ENCODE data around the gene MEIS2. TPM values are rescaled to one million over a fixed set of nuclear protein-coding genes. Genes with fewer than 3 reads are reported as not detected.

Gene MEIS2
- total RNA-seq, 6 donors from 2014 or later = 13.7 to 53.4 (median 21.4) TPM

DNA sequence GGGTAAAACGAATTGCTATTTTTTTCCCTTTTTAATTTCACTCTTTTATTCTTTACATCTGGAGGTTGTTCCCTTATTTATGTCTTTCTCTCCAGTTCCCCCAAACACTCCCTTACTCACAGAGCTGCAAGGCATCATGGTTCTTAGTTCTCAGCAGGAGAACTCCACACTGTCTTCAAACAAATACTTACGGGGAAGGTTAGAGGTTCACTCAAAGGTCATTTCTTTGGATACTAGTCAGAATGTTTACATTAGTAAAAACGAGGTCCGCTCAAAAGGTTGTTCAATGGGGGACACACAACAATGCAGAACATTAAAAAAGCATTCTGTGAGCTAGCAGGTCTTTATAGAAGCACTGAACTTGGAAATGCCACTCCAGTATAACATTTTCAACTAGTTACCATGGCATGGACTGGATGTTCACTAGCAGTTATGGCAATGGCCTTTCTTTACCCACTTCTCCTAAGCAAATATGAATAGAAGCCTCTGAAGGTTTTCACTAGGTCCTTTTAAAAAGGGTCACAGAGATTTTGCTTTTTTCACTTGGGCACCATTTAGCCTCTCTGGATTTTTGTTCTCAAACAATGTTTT lies 201.7 kb downstream of the MEIS2 start:
- no peak overlapping the region for H3K4me3 ChIP-seq
- H3K4me1 ChIP-seq = peaks cover 0 to 5% (median 0%) of the 10 kb centered on the region in 4 donors
- no peaks in the 10 kb centered on the region for H3K9me3 ChIP-seq
- 51 to 52% methylated on average over 4 of the region's 4 CpGs for WGBS, 2 donors
- ATAC-seq (ENCODE audit: low FRiP score in 2 of 2) (no peak), DNase-seq (no peak)
- TF ChIP-seq CTCF (IDR thresholded peaks at IDR 0.05) (no peak), EP300 (IDR thresholded peaks at IDR 0.05) (no peak), POLR2AphosphoS5 (IDR thresholded peaks at IDR 0.05) (no peak), POLR2A (IDR thresholded peaks at IDR 0.05) (no peak)
- H3K27me3 ChIP-seq = no peaks in the 10 kb centered on the region
- peaks cover 0 to 12% (median 0%) of the 10 kb centered on the region in 4 donors for H3K36me3 ChIP-seq
- H3K27ac ChIP-seq = no peak overlapping the region

GRCh38 chr15:36897834-36898233 lies 202.5 kb downstream of the MEIS2 start:
- no peak for DNase-seq
- Histone ChIP-seq H3K9me3 (no peaks in the 10 kb centered on the region), H3K36me3 (peaks cover 0 to 12% (median 0%) of the 10 kb centered on the region in 4 donors), H3K4me1 (no peaks in the 10 kb centered on the region), H3K4me3 (no peak overlapping the region), H3K27ac (no peak overlapping the region), H3K27me3 (no peaks in the 10 kb centered on the region)
- WGBS, 2 donors = 82 to 85% methylated on average over 3 of the region's 3 CpGs
- no peak for TF ChIP-seq POLR2A (IDR thresholded peaks at IDR 0.05)
- no peak for TF ChIP-seq CTCF (IDR thresholded peaks at IDR 0.05)
- no peak for TF ChIP-seq EP300 (IDR thresholded peaks at IDR 0.05)
- TF ChIP-seq POLR2AphosphoS5 (IDR thresholded peaks at IDR 0.05) = no peak
- ATAC-seq (ENCODE audit: low FRiP score in 2 of 2) = no peak

- TF ChIP-seq POLR2AphosphoS5 (IDR thresholded peaks at IDR 0.05) (no peak), POLR2A (IDR thresholded peaks at IDR 0.05) (no peak), CTCF (IDR thresholded peaks at IDR 0.05) (no peak), EP300 (IDR thresholded peaks at IDR 0.05) (no peak)
- DNase-seq (no peak), ATAC-seq (ENCODE audit: low FRiP score in 2 of 2) (no peak)
- H3K27ac ChIP-seq = no peak overlapping the region
- no peaks in the 10 kb centered on the region for H3K9me3 ChIP-seq
- H3K4me3 ChIP-seq = no peak overlapping the region
- H3K27me3 ChIP-seq = no peaks in the 10 kb centered on the region
- H3K36me3 ChIP-seq = peaks cover 0 to 14% (median 0%) of the 10 kb centered on the region in 4 donors
- WGBS, 2 donors = 63 to 77% methylated on average over 3 of the region's 3 CpGs
- no peaks in the 10 kb centered on the region for H3K4me1 ChIP-seq
These were observed 203.4 kb downstream of the MEIS2 start for GRCh38 chr15:36896949-36897348.

- Histone ChIP-seq H3K27ac (no peak overlapping the region), H3K27me3 (peaks cover 0 to under 1% (median 0%) of the 10 kb centered on the region in 4 donors), H3K36me3 (peaks cover 0 to 15% (median 0%) of the 10 kb centered on the region in 4 donors), H3K4me3 (no peak overlapping the region), H3K9me3 (no peaks in the 10 kb centered on the region), H3K4me1 (peaks cover 0 to under 1% (median 0%) of the 10 kb centered on the region in 4 donors)
- 76 to 81% methylated on average over 4 of the region's 4 CpGs for WGBS, 2 donors
- no peak for TF ChIP-seq EP300 (IDR thresholded peaks at IDR 0.05)
- no peak for TF ChIP-seq CTCF (IDR thresholded peaks at IDR 0.05)
- TF ChIP-seq POLR2AphosphoS5 (IDR thresholded peaks at IDR 0.05) = no peak
- TF ChIP-seq POLR2A (IDR thresholded peaks at IDR 0.05) = no peak
- no peak for DNase-seq
- no peak for ATAC-seq (ENCODE audit: low FRiP score in 2 of 2)
These were observed 206.3 kb downstream of the MEIS2 start for GRCh38 chr15:36894075-36894474.

GRCh38 chr15:36893276-36893675 lies 207.1 kb downstream of the MEIS2 start:
- TF ChIP-seq POLR2AphosphoS5 (IDR thresholded peaks at IDR 0.05) = no peak
- no peak for TF ChIP-seq EP300 (IDR thresholded peaks at IDR 0.05)
- no peak for TF ChIP-seq POLR2A (IDR thresholded peaks at IDR 0.05)
- no peak for TF ChIP-seq CTCF (IDR thresholded peaks at IDR 0.05)
- DNase-seq (no peak), ATAC-seq (ENCODE audit: low FRiP score in 2 of 2) (no peak)
- Histone ChIP-seq H3K4me3 (no peak overlapping the region), H3K27ac (no peak overlapping the region), H3K9me3 (no peaks in the 10 kb centered on the region), H3K4me1 (peaks cover 0 to 8% (median 0%) of the 10 kb centered on the region in 4 donors), H3K36me3 (peaks cover 0 to 15% (median 0%) of the 10 kb centered on the region in 4 donors), H3K27me3 (peaks cover 0 to 8% (median 3%) of the 10 kb centered on the region in 4 donors)
- 80 to 95% methylated on average over 1 of the region's 1 CpG for WGBS, 2 donors
